Right lobe of liver (tissue), 6 donors: ENCODE measurements around the gene AMDHD1. TPM values are rescaled to one million over a fixed set of nuclear protein-coding genes. Genes with fewer than 3 reads are reported as not detected.

Experiments
- ATAC-seq, 4 donors: fragments of 200-7000 bp; cut with Tn5 transposase; one replicate each; pipeline ENCODE4 v1.9.1; 2020; ENCODE audit warnings: mild to moderate bottlenecking in 4 of 4, moderate library complexity in 4 of 4
- DNase-seq, 3 donors: peaks; one replicate each; pipeline ENCODE4 v3.0.0-alpha.2; 2020
- H3K27ac ChIP-seq, 3 donors: fragments of 200-600 bp; one replicate each; pipeline ENCODE4 v1.8.0; 2022
- H3K27me3 ChIP-seq, 2 donors: fragments of 200-600 bp; one replicate each; pipeline ENCODE4 v1.8.0; 2022
- H3K36me3 ChIP-seq, 4 donors: fragments of 200-600 bp; sonication (generic) in 1 of 4; one replicate each; pipeline versions ENCODE4 v1.5.1 to v1.8.0; 2017 to 2022; ENCODE audit warnings: control low read depth in 1 of 4
- H3K4me1 ChIP-seq, 4 donors: fragments of 200-600 bp; sonication (generic) in 1 of 4; one replicate each; pipeline versions ENCODE4 v1.5.1 to v1.8.0; 2017 to 2022; ENCODE audit warnings: control low read depth in 1 of 4
- H3K4me3 ChIP-seq, 3 donors: fragments of 200-600 bp; one replicate each; pipeline ENCODE4 v1.8.0; 2022
- H3K9me3 ChIP-seq, 4 donors: fragments of 200-600 bp; sonication (generic) in 1 of 4; one replicate each; pipeline versions ENCODE4 v1.5.1 to v1.8.0; 2017 to 2022; ENCODE audit warnings: control low read depth in 1 of 4
- POLR2A ChIP-seq: fragments of 450-650 bp; IDR thresholded peaks from one replicate; pipeline ENCODE4 v1.6.1; 2017; ENCODE audit warnings: antibody characterized with exemption, mild to moderate bottlenecking
- WGBS: methylation state at CpG from one replicate; pipeline ENCODE4 v1.1.6; 2018; ENCODE audit warnings: low coverage, low lambda C conversion rate; ENCODE audit not compliant: insufficient coverage; ENCODE audit errors: missing lambda C conversion rate; 5-methylcytosine and 5-hydroxymethylcytosine counted together
- intact Hi-C, 2 donors: fragments of 100-400 bp; cut with DNase I; formaldehyde crosslinking; loops; one replicate each; pipeline versions ENCODE4 v1.11.2 to v1.14.1; 2022
- total RNA-seq, 6 experiments: library from RNA; depleted of rRNA in 2 of 6; stranded (reverse); fragments of >200 nt in 2 of 6; fragmentation: NEBNext Ultra II Directional in 3 of 6; extraction: Animal tissue kit (Norgen Biotek cat#: 25700) in 3 of 6; gene quantifications; one replicate each; pipeline versions ENCODE4 v1.1.0 to v1.2.4, GENCODE V29; 2016 to 2023
- TF ChIP-seq, protein P1 (sequence below), 4 donors: fragments of 200-600 bp in 3 of 4; fragments of 450-650 bp in 1 of 4; IDR thresholded peaks; one replicate each; pipeline versions ENCODE4 v1.5.1 to v1.8.0; 2016 to 2022; ENCODE audit warnings: antibody characterized with exemption in 4 of 4, mild to moderate bottlenecking in 2 of 4
- donor health status: DM: no; HTN: yes; CAD: no.
- donor health status: DM: no; HTN: no; CAD: no.
- donor health status: DM: no; HTN: no; CAD: no.
- donor health status: DM: no; HTN: yes; CAD: no.
- donor health status: DM: no; HTN: yes; CAD: no.

The AMDHD1 gene
- total RNA-seq, 6 experiments from 2014 or later, result 41.4 to 97.8 (median 69.1) TPM

- DNase-seq (no peak), ATAC-seq (no peak)
- Histone ChIP-seq H3K9me3 (no peaks in the 10 kb centered on the region), H3K4me1 (peaks cover 0 to 41% (median 0%) of the 10 kb centered on the region in 4 donors), H3K27ac (peak overlapping the region in 1 of 3 donors; percentile 53), H3K4me3 (no peak overlapping the region), H3K36me3 (peaks cover 0 to 11% (median 4%) of the 10 kb centered on the region in 4 donors), H3K27me3 (no peaks in the 10 kb centered on the region)
- 100% methylated on average over 1 of the region's 1 CpG for WGBS
- intact Hi-C loops, result no loop called here
- TF ChIP-seq POLR2A, result no peak
- TF ChIP-seq, protein P1, sequence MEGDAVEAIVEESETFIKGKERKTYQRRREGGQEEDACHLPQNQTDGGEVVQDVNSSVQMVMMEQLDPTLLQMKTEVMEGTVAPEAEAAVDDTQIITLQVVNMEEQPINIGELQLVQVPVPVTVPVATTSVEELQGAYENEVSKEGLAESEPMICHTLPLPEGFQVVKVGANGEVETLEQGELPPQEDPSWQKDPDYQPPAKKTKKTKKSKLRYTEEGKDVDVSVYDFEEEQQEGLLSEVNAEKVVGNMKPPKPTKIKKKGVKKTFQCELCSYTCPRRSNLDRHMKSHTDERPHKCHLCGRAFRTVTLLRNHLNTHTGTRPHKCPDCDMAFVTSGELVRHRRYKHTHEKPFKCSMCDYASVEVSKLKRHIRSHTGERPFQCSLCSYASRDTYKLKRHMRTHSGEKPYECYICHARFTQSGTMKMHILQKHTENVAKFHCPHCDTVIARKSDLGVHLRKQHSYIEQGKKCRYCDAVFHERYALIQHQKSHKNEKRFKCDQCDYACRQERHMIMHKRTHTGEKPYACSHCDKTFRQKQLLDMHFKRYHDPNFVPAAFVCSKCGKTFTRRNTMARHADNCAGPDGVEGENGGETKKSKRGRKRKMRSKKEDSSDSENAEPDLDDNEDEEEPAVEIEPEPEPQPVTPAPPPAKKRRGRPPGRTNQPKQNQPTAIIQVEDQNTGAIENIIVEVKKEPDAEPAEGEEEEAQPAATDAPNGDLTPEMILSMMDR (IDR thresholded peaks at IDR 0.05), result no peak
These were observed 39.5 kb downstream of the AMDHD1 start for GRCh38 chr12:95982602-95983001.

- peaks cover 0 to 29% (median 4%) of the 10 kb centered on the region in 4 donors for H3K36me3 ChIP-seq
- WGBS, result 29% methylated on average over 1 of the region's 1 CpG
- no peaks in the 10 kb centered on the region for H3K9me3 ChIP-seq
- peaks cover 0 to 31% (median 0%) of the 10 kb centered on the region in 4 donors for H3K4me1 ChIP-seq
- peak; percentile 27 to 72 (median 46) for ATAC-seq
- peak overlapping the region in 2 of 3 donors; percentile 0 to 56 for H3K27ac ChIP-seq
- H3K4me3 ChIP-seq, result no peak overlapping the region
- no peak for DNase-seq
- no peaks in the 10 kb centered on the region for H3K27me3 ChIP-seq
- no peak for TF ChIP-seq POLR2A
- TF ChIP-seq, protein P1 (IDR thresholded peaks at IDR 0.05), result no peak
- intact Hi-C loops, result no loop called here
These were observed 41.6 kb downstream of the AMDHD1 start for GRCh38 chr12:95984682-95985081.

DNA sequence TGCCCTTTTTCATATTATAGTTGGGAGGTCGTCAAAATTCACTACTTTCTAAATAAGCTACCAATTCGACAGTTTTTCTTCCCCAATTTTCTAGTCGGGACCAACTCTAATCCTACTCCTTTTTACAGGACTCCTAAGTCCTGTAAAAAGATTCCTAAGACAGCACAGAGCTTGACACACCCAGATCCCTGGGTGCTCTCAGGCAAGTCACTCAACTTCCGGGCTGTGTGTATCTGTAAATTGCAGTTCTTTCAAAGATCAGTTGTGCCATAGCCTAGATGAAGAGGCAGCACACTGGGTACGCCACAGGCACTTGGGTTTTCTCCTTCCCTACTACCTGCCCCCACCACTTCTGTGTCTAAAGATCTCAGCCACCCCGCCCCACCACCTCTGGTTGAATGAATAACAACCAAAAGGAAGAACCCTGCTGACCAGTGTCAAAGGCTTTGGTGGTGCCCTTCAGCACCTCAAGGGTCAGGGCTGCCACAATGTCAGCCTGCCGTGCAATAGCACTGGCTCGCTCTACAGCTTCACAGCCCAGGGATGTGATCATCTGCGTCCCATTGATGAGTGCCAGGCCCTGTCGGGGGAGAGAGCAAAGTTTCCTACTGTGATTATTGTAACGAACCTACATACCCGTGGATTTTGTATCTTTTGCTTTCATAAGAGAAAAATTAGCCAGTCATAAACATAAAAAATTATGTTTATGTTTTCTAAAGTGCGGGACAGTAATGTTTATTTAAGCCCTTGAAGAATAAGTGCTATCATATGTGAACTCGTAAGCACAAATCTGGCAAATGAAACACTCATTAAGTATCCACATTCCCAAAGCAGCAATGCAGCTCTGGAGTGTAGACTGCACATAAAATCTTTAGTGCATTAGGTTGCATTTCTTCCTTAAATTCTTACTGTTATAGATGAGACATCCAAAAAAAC lies 43.8 kb downstream of the AMDHD1 start:
- H3K27ac ChIP-seq, result peak overlapping the region in 1 of 3 donors; percentile 10
- ATAC-seq (no peak), DNase-seq (no peak)
- intact Hi-C loops, result no loop called here
- peaks cover 0 to 33% (median 2%) of the 10 kb centered on the region in 4 donors for H3K36me3 ChIP-seq
- 83% methylated on average over 14 of the region's 14 CpGs for WGBS
- TF ChIP-seq, protein P1 (IDR thresholded peaks at IDR 0.05), result no peak
- no peak for TF ChIP-seq POLR2A
- no peak overlapping the region for H3K4me3 ChIP-seq
- no peaks in the 10 kb centered on the region for H3K27me3 ChIP-seq
- H3K9me3 ChIP-seq, result no peaks in the 10 kb centered on the region
- peaks cover 0 to 31% (median 0%) of the 10 kb centered on the region in 4 donors for H3K4me1 ChIP-seq

- H3K27me3 ChIP-seq, result no peaks in the 10 kb centered on the region
- peak in 1 of 4 donors; percentile 26 for ATAC-seq
- no peak for TF ChIP-seq POLR2A
- TF ChIP-seq, protein P1 (IDR thresholded peaks at IDR 0.05), result no peak
- peaks cover 0 to 48% (median 3%) of the 10 kb centered on the region in 4 donors for H3K36me3 ChIP-seq
- H3K4me3 ChIP-seq, result no peak overlapping the region
- H3K27ac ChIP-seq, result no peak overlapping the region
- H3K9me3 ChIP-seq, result no peaks in the 10 kb centered on the region
- no peak for DNase-seq
- intact Hi-C loops, result no loop called here
- WGBS, result 79% methylated on average over 11 of the region's 11 CpGs
- H3K4me1 ChIP-seq, result peaks cover 0 to 25% (median 0%) of the 10 kb centered on the region in 4 donors
These were observed 45.6 kb downstream of the AMDHD1 start for GRCh38 chr12:95988506-95989275.
